ENCODE data around the gene MEGF8.

The MEGF8 gene

DNA sequence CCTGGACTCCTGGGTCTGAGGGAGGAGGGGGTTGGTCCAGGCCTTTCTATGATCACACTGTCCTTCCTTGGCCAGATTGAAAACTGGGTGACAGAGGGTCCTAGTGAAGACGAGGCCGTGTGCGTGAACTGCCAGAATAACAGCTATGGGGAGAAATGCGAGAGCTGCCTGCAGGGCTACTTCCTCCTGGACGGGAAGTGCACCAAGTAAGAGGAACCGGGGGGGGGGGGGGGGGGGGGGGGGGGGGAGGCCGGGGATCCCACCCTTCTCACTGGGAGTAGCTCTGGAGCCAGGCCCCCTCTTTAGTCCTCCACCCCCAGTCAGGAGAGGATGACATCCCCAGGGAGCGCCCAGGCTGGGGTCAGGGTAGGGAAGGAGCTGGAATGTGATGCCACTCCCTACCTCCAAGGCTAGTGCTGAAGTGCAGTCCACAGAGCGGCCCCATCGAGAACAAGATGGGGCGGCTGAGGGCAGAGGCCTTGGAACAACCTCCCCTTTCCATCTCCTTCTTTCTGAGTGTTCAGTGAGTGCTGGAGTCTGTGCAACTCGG lies 45.3 kb downstream of the MEGF8 start:
- peaks cover 11% of the 10 kb centered on the region for H3K4me1 ChIP-seq (ENCODE audit: control insufficient read depth, insufficient read depth, low read length)
- no peak overlapping the region for H3K4me3 ChIP-seq (ENCODE audit: low read depth, low read length)
- H3K9me3 ChIP-seq (ENCODE audit: control insufficient read depth, insufficient read depth, low read length) = no peaks in the 10 kb centered on the region
- no peaks in the 10 kb centered on the region for H3K27me3 ChIP-seq (ENCODE audit: control insufficient read depth, insufficient read depth, low read length)
- no peak overlapping the region for H3K9ac ChIP-seq (ENCODE audit: low read depth, low read length)
- H3K36me3 ChIP-seq (ENCODE audit: control insufficient read depth, insufficient read depth, low read length) = peaks cover 10% of the 10 kb centered on the region

DNA sequence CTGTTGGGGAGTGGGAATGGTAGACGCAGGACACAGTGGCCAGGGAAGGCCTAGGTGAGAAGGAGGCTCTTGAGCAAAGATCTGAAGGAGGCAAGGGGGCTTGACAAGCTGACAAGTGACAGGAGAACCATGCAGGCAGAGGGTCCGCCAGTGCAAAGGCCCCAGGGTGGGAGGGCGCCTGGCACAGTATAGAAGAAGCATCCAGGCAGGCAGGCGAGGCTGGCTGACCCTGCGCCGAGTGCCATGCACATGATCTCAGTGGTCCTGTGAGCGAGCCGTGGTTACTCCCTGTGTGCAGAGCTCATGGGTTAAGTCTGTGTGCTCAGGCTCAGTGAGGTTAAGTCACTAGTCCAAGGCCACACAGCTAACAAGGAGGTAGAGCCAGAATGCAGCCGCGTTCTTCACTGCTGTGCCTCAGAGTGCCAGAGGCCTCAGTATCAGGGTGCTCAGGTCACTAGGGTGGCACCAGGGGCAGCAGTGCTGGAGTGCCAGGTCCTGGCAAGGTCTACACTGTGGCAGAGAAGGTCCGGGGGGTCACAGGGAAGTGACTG lies 49.5 kb downstream of the MEGF8 start:
- Histone ChIP-seq H3K36me3 (ENCODE audit: control insufficient read depth, insufficient read depth, low read length) (peaks cover 21% of the 10 kb centered on the region), H3K27me3 (ENCODE audit: control insufficient read depth, insufficient read depth, low read length) (no peaks in the 10 kb centered on the region), H3K4me3 (ENCODE audit: low read depth, low read length) (no peak overlapping the region), H3K9ac (ENCODE audit: low read depth, low read length) (no peak overlapping the region), H3K4me1 (ENCODE audit: control insufficient read depth, insufficient read depth, low read length) (peaks cover 3% of the 10 kb centered on the region), H3K9me3 (ENCODE audit: control insufficient read depth, insufficient read depth, low read length) (no peaks in the 10 kb centered on the region)

DNA sequence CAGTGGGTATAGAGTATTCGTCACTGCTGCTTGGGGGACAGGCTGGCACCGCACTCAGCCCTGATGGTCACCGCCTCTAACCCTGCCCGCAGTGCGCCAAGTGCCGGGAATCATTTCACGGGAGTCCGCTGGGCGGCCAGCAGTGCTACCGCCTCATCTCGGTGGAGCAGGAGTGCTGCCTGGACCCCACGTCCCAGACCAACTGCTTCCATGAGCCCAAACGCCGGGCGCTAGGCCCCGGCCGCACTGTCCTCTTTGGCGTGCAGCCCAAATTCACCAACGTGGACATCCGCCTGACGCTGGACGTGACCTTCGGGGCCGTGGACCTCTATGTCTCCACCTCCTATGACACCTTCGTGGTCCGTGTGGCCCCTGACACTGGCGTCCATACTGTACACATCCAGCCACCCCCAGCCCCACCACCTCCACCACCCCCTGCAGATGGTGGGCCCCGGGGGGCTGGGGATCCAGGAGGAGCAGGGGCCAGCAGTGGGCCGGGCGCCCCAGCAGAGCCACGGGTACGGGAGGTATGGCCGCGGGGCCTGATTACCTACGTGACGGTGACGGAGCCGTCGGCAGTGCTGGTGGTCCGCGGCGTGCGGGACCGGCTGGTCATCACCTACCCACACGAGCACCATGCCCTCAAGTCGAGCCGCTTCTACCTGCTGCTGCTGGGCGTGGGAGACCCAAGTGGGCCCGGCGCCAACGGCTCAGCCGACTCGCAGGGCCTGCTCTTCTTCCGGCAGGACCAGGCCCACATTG lies 50.2 kb downstream of the MEGF8 start:
- no peaks in the 10 kb centered on the region for H3K9me3 ChIP-seq (ENCODE audit: control insufficient read depth, insufficient read depth, low read length)
- peaks cover 3% of the 10 kb centered on the region for H3K4me1 ChIP-seq (ENCODE audit: control insufficient read depth, insufficient read depth, low read length)

DNA sequence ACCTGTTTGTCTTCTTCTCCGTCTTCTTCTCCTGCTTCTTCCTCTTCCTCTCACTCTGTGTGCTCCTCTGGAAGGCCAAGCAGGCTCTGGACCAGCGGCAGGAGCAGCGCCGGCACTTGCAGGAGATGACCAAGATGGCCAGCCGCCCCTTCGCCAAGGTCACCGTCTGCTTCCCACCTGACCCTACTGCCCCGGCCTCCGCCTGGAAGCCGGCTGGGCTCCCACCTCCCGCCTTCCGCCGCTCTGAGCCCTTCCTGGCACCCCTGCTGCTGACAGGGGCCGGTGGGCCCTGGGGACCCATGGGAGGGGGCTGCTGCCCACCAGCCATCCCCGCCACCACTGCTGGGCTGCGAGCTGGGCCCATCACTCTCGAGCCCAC lies 50.7 kb downstream of the MEGF8 start:
- Histone ChIP-seq H3K4me1 (ENCODE audit: control insufficient read depth, insufficient read depth, low read length) (no peaks in the 10 kb centered on the region), H3K36me3 (ENCODE audit: control insufficient read depth, insufficient read depth, low read length) (peaks cover 20% of the 10 kb centered on the region)

More for the DNA sequence above, 50.2 kb downstream of the MEGF8 start:
- Histone ChIP-seq H3K27me3 (ENCODE audit: control insufficient read depth, insufficient read depth, low read length) (no peaks in the 10 kb centered on the region), H3K4me3 (ENCODE audit: low read depth, low read length) (no peak overlapping the region), H3K36me3 (ENCODE audit: control insufficient read depth, insufficient read depth, low read length) (peaks cover 21% of the 10 kb centered on the region), H3K9ac (ENCODE audit: low read depth, low read length) (no peak overlapping the region)

DNA sequence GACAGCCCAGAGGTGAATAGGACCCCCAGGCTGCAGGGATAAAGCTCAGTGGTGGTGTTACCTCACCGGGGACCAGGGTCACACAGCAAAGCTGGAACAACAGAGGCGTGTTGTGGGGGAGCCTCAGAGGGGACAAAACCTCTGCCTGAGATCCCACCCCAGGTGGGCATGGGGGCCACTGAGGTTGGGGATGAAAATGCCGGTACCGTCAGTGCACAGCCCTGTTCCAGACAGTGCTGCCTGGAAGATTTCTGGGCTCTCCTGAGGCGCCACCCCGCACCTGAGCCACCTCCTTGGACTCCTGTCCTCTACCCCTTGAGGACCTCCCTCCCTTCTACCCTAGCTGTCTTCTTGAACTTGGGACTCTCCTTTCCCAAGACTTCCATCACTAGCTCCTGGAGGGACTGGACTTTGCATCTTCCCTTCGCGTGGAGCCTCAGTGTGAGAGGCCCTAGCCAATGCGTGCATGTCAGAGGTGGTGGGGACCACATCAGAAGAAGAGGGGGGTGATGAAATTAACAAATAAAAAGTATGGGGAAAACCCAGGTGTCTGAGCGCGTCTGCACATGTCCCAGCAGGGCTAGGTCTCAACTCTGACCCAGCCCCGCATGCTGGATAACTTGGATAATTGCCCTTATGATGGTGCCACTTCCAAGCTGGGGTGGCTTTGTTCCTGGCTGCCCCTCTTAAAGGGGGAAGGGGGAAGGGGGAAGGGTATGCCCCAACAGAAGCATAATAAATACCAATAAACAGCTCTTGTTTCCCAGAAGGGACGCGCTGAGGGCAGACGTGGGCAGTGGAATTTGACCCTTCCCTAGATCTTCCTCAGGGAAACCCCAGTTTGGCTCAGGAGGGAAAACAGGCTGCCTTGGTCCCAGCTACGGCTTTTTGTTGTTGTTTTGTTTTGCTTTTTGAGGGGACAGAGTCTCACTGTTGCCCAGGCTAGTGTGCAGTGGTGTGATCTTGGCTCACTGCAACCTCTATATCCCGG lies 53.1 kb downstream of the MEGF8 start:
- Histone ChIP-seq H3K4me3 (ENCODE audit: low read depth, low read length) (no peak overlapping the region), H3K4me1 (ENCODE audit: control insufficient read depth, insufficient read depth, low read length) (no peaks in the 10 kb centered on the region), H3K9me3 (ENCODE audit: control insufficient read depth, insufficient read depth, low read length) (no peaks in the 10 kb centered on the region), H3K36me3 (ENCODE audit: control insufficient read depth, insufficient read depth, low read length) (peaks cover 16% of the 10 kb centered on the region), H3K9ac (ENCODE audit: low read depth, low read length) (no peak overlapping the region), H3K27me3 (ENCODE audit: control insufficient read depth, insufficient read depth, low read length) (no peaks in the 10 kb centered on the region)

More for the DNA sequence above, 50.7 kb downstream of the MEGF8 start:
- H3K27me3 ChIP-seq (ENCODE audit: control insufficient read depth, insufficient read depth, low read length) = no peaks in the 10 kb centered on the region
- H3K9ac ChIP-seq (ENCODE audit: low read depth, low read length) = no peak overlapping the region
- no peaks in the 10 kb centered on the region for H3K9me3 ChIP-seq (ENCODE audit: control insufficient read depth, insufficient read depth, low read length)
- no peak overlapping the region for H3K4me3 ChIP-seq (ENCODE audit: low read depth, low read length)

DNA sequence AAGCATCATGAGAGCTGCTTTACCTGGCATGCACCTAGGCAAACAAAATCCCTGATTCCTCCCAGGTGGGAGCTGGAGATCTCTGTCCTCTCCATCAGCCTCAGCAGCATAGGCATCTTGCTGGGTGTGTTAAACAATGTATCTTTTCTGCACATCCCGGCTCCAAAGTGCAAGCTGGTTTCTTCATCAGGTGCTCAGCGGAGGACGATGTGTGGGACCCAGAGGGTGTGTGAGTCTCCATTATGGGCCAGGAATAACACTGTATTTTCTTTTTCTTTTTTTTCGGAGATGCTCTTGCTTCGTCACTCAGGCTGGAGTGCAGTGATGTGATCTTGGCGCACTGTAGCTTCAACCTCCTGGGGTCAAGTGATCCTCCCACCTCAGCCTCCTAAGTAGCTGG lies 54.7 kb downstream of the MEGF8 start:
- Histone ChIP-seq H3K9me3 (ENCODE audit: control insufficient read depth, insufficient read depth, low read length) (no peaks in the 10 kb centered on the region), H3K9ac (ENCODE audit: low read depth, low read length) (no peak overlapping the region), H3K27me3 (ENCODE audit: control insufficient read depth, insufficient read depth, low read length) (no peaks in the 10 kb centered on the region), H3K36me3 (ENCODE audit: control insufficient read depth, insufficient read depth, low read length) (peaks cover 12% of the 10 kb centered on the region), H3K4me3 (ENCODE audit: low read depth, low read length) (no peak overlapping the region), H3K4me1 (ENCODE audit: control insufficient read depth, insufficient read depth, low read length) (no peaks in the 10 kb centered on the region)

DNA sequence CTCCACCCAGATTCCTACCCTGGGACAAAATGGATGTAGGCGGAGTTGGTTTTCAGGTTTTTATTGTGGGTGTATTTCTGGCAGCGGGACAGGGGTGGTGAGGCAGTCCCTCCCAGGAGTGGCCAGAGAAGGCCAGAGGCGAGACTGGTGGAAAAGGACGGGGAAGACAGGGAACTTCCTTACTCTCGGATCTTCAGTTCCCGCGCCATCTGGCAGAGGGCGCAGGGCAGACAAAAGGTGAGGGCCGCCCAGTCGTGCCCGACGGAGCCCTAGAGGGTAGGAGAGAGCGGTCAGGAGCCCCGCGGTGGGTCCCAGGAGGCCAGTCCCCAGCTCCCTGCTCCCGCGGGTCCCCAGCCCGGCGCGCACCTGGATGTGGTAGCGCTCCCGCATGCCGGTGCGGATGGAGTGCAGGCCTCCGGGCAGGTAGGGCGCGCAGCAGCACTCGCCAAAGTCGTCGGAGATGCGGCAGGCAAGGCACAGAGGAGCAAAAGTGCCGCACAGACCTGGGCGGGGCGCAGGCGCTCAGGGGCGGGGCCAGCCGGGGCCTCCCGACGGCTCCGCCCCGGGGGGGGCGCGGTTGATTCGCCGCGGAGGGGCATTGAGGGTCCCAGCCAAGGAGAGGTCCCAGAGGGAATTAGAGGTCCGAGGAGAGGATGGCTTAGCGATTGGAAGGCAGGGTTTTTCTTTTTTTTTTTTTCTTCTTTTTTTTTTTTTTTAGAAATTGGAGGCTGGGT lies 61.7 kb downstream of the MEGF8 start:
- Histone ChIP-seq H3K4me3 (ENCODE audit: low read depth, low read length) (peak overlapping the region; percentile 73), H3K9me3 (ENCODE audit: control insufficient read depth, insufficient read depth, low read length) (no peaks in the 10 kb centered on the region), H3K9ac (ENCODE audit: low read depth, low read length) (peak overlapping the region; percentile 57), H3K4me1 (ENCODE audit: control insufficient read depth, insufficient read depth, low read length) (peaks cover 2% of the 10 kb centered on the region), H3K36me3 (ENCODE audit: control insufficient read depth, insufficient read depth, low read length) (no peaks in the 10 kb centered on the region), H3K27me3 (ENCODE audit: control insufficient read depth, insufficient read depth, low read length) (peaks cover 21% of the 10 kb centered on the region)

DNA sequence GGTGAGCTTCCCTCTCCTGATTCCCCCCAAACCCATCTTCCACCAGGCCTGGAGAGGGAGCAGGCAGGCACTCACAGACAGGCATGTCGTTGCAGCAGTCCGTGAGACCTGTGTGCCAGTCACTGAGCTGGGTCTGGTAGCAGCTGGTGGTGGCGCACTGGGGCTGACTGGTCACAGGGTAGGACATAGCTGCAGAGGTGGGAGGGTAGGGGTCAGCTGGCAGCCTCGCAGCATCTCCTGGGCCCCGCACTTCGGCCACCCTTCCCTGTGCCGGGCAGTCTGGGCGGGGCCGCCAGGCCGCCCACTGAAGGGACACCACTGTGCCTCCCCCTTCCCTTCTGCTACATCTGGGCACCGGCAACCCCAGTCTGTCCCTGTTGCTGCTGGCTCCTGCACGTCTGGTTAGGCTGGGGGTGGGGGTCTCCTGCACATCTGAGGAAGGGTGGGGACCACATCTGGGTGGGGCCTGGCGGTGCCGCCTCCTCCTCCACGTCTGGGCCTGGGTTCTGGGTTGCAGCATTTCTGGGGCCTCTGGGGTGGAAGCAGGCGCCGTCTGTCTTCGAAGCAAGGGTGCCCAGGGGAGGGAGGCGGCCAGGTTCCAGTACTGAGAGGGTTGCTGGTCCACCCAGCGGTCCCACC lies 63.5 kb downstream of the MEGF8 start:
- no peak overlapping the region for H3K4me3 ChIP-seq (ENCODE audit: low read depth, low read length)
- no peak overlapping the region for H3K9ac ChIP-seq (ENCODE audit: low read depth, low read length)
- H3K27me3 ChIP-seq (ENCODE audit: control insufficient read depth, insufficient read depth, low read length) = peaks cover 21% of the 10 kb centered on the region
- no peaks in the 10 kb centered on the region for H3K36me3 ChIP-seq (ENCODE audit: control insufficient read depth, insufficient read depth, low read length)
- peaks cover 2% of the 10 kb centered on the region for H3K4me1 ChIP-seq (ENCODE audit: control insufficient read depth, insufficient read depth, low read length)
- no peaks in the 10 kb centered on the region for H3K9me3 ChIP-seq (ENCODE audit: control insufficient read depth, insufficient read depth, low read length)

DNA sequence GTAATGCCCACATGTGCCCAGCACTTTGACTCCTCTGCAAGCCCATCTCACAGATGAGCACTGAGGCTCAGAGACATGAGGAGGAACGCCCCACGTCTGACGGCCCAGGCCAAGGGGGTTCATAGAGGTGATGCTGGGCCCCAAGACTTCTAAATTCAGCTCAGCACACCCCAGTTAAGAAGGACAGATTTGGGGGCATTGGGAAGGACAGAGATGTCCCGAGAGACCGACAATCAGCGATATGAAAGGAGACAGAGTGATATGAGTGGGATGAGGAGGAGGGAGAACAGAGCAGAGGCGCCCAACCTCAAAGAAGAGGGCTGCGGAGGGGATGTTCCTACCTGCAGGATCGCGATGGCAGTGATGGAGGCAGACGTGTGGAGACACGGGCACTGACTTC lies 64.5 kb downstream of the MEGF8 start, which contains the start of gene CNFN:
Gene CNFN (minus strand): TSS at position 399 of the 400 bp plus-strand sequence. CDS start 1,260 bp downstream, outside the sequence.
- Histone ChIP-seq H3K4me3 (ENCODE audit: low read depth, low read length) (peak within 1 kb of the TSS; percentile 22), H3K9me3 (ENCODE audit: control insufficient read depth, insufficient read depth, low read length) (no peaks in the 10 kb centered on the region), H3K36me3 (ENCODE audit: control insufficient read depth, insufficient read depth, low read length) (no peaks in the 10 kb centered on the region), H3K4me1 (ENCODE audit: control insufficient read depth, insufficient read depth, low read length) (peaks cover 2% of the 10 kb centered on the region), H3K27me3 (ENCODE audit: control insufficient read depth, insufficient read depth, low read length) (peaks cover 21% of the 10 kb centered on the region), H3K9ac (ENCODE audit: low read depth, low read length) (no peak within 1 kb of the TSS)

DNA sequence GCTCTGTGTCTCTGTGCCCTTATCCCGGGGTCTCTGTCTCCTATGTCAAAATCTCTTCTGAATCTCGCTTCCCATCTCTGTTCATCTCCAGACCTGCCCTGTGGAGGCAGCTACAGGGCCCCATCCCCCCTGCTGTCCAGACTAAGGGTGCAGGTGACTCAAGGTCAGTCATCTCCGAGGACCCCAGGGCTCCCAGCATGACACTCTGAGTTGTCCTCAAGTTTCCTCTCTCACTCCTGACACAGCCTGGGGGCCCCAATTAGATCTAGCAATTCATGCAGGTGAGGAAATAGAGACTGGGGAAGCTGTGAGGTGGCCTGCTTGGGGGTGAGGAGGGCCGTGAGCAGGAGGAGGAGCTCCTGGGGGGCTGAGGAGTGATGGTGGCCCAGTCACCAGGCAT lies 66.7 kb downstream of the MEGF8 start:
- Histone ChIP-seq H3K4me1 (ENCODE audit: control insufficient read depth, insufficient read depth, low read length) (peaks cover 4% of the 10 kb centered on the region), H3K27me3 (ENCODE audit: control insufficient read depth, insufficient read depth, low read length) (peaks cover 21% of the 10 kb centered on the region)

More for the DNA sequence above, 66.7 kb downstream of the MEGF8 start:
- no peaks in the 10 kb centered on the region for H3K9me3 ChIP-seq (ENCODE audit: control insufficient read depth, insufficient read depth, low read length)
- H3K4me3 ChIP-seq (ENCODE audit: low read depth, low read length) = no peak overlapping the region
- no peak overlapping the region for H3K9ac ChIP-seq (ENCODE audit: low read depth, low read length)
- no peaks in the 10 kb centered on the region for H3K36me3 ChIP-seq (ENCODE audit: control insufficient read depth, insufficient read depth, low read length)

Data from iPS-15b (cell line).